ENCODE results near the gene TMEM190.
"Not testable (repeated sequence)": the region's sequence is repeated elsewhere in the genome, so short reads cannot be mapped to it uniquely, and the experiment has no call there.

The TMEM190 gene

GRCh38 chr19:55376241-55376933 lies at the start of gene TMEM190:
TMEM190 (plus strand) TSS chr19:55376826; CDS start chr19:55376854, 28 bp downstream.
- H3K4me3 ChIP-seq (replicated peaks in 1 of 2; ENCODE audit: low read depth in 2 of 2, low read length in 2 of 2), result no peak within 1 kb of the TSS
- DNase-seq (ENCODE audit: low read depth in 2 of 2), result no peak
- TF ChIP-seq CTCF (IDR thresholded peaks at IDR 0.05; ENCODE audit: low read depth, low read length), result no peak

DNA sequence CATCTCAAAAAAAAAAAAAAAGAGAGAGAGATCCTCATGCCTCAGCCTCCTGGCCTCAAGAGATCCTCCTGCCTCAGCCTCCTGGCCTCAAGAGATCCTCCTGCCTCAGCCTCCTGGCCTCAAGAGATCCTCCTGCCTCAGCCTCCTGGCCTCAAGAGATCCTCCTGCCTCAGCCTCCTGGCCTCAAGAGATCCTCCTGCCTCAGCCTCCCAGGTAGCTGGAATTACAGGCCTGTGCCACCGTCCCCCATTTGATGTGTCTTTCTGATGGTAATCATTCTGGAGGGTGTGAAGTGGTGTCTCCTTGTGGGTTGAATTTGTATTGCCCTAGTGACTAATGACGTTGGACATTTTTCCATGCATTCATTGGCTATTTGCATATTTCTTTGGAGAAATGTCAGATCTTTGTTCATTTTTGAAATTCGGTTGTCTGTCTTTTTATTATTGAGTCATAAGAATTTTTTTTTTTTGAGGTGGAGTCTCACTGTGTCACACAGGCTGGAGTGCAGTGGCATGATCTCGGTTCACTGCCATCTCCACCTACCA lies 47.8 kb upstream of the TMEM190 start:
- not testable (repeated sequence) for DNase-seq (ENCODE audit: low read depth in 2 of 2); H3K4me3 ChIP-seq (replicated peaks in 1 of 2; ENCODE audit: low read depth in 2 of 2, low read length in 2 of 2)

DNA sequence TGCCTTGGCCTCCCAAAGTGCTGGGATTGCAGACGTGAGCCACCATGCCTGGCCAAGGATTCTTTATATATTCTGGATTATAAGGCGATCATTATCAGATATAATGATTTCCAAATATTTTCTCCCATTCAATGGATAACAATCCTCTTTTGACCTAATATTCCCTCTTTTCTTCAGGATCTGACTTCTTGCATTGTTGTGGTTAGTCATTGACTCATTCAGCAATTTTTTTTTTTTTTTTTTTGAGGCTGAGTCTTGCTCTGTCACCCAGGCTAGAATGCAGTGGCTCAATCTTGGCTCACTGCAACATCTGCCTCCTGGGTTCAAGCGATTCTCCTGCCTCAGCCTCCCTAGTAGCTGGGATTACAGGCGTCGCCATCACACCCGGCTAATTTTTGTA lies 46.8 kb upstream of the TMEM190 start:
- not testable (repeated sequence) for H3K4me3 ChIP-seq (replicated peaks in 1 of 2; ENCODE audit: low read depth in 2 of 2, low read length in 2 of 2)
- peak in 1 of 2 donors; percentile 65 for DNase-seq (ENCODE audit: low read depth in 2 of 2)

GRCh38 chr19:55333870-55334269 lies 42.8 kb upstream of the TMEM190 start:
- H3K4me3 ChIP-seq (replicated peaks in 1 of 2; ENCODE audit: low read depth in 2 of 2, low read length in 2 of 2), result no peak overlapping the region
- TF ChIP-seq CTCF (IDR thresholded peaks at IDR 0.05; ENCODE audit: low read depth, low read length), result no peak
- DNase-seq (ENCODE audit: low read depth in 2 of 2), result no peak

DNA sequence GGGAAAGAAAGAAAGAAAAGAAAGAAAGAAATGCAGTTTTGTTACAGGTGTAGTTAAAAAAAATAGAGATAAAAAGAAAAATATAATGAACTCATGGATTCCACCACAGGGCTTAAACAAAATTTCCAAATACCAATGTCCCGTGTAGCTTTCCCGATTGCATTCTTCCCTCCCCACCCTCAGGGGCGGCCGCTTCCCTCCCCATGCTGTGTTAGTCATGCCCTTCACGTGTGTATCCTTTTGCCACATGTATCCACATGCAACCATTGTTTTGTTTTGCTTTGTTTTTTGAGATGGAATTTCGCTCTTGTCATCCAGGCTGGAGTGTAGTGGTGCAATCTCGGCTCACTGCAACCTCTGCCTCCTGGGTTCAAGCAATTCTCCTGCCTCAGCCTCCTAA lies 40.5 kb upstream of the TMEM190 start:
- no peak for TF ChIP-seq CTCF (IDR thresholded peaks at IDR 0.05; ENCODE audit: low read depth, low read length)
- peak in 1 of 2 donors; percentile 60 for DNase-seq (ENCODE audit: low read depth in 2 of 2)
- no peak overlapping the region for H3K4me3 ChIP-seq (replicated peaks in 1 of 2; ENCODE audit: low read depth in 2 of 2, low read length in 2 of 2)

DNA sequence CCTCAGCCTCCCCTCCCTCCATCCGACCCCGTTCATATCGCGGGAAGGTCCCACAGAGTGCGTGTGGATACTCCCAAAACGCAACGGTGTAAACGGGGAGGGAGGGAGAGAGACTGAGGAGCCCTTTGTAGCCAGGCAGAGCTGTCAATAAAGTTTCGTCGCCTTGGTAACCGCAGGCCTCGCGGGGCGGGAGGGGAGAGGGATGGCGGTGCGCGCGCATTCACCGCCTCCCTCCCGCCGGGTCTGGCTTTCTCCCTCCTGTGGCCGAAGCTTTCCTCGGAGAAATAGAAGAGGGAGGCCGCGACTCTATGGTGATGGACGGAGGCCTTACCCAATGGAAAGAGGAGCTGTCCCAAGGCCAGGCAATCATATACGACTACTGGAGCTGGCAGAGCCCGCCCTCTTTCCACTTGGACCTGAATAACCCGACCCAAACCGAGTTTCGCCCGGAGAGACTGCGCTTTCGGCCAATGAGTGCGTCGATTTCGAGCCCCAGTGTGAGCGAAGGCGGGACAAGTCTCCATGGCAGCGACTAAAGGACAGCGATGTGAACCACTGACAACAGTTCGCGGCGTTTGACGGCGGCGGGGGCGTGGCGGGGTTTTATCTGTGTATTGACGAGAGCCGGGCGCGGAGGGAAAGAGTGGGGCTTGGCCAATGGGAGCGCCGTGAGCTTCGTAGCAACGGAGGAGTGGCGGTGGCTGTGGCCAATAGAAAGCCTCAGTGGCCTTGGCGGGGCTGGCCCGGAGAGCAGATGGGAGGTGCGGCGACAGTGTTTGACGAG lies 37.3 kb upstream of the TMEM190 start, which contains the start of gene KMT5C:
Gene KMT5C (plus strand): TSS at position 772 of the 784 bp plus-strand sequence. CDS start 2,061 bp downstream, outside the sequence.
- DNase-seq (ENCODE audit: low read depth in 2 of 2), result peak; percentile 100
- peak within 1 kb of the TSS; percentile 70 for H3K4me3 ChIP-seq (replicated peaks in 1 of 2; ENCODE audit: low read depth in 2 of 2, low read length in 2 of 2)
- peak; percentile 37 for TF ChIP-seq CTCF (IDR thresholded peaks at IDR 0.05; ENCODE audit: low read depth, low read length)

- no peak for TF ChIP-seq CTCF (IDR thresholded peaks at IDR 0.05; ENCODE audit: low read depth, low read length)
- peak overlapping the region; percentile 70 for H3K4me3 ChIP-seq (replicated peaks in 1 of 2; ENCODE audit: low read depth in 2 of 2, low read length in 2 of 2)
- DNase-seq (ENCODE audit: low read depth in 2 of 2), result peak in 1 of 2 donors; percentile 20
Observed at GRCh38 chr19:55339889-55340783, 36.5 kb upstream of the TMEM190 start.

All from cardiac fibroblast (primary cell).